ENCODE measurements around the gene C19orf81. TPM values are rescaled to one million over a fixed set of nuclear protein-coding genes. Genes with fewer than 3 reads are reported as not detected.

Gene C19orf81
- total and polyA plus RNA-seq, 2 of the 8 experiments (the other 6 are each of a cell fraction or from before 2014, with no cell fraction given), result 11.7 to 13.0 TPM

DNA sequence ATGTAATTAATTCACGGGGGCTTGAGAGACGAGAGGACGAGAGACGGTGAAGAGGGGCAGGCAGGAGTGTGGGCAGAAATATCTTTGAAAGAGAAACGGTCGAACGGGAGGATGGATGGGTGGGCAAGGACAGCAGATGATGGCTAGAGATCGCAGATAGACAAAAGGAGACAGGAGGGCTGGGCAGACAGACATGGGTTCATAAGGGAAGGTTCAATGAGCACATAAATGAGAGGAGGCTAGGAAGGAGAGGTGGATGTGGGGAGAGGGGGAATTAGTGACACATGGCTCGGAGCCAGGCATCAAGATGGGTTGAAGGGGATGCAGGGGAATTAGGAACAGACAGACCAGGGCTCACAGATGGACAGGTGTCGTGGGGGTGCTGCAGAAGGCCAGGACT is 10.6 kb upstream of the C19orf81 start:
- Histone ChIP-seq H3K14ac (ENCODE audit: insufficient read length) (no peak overlapping the region), H2BK15ac (ENCODE audit: low read length) (no peak overlapping the region), H3K4me3 (ENCODE audit: extremely low read depth in 1 of 4, insufficient read depth in 2 of 4, low read depth in 3 of 4, low read length in 4 of 4) (peak overlapping the region; percentile 64 to 82 (median 75); a peak in 7 of 8 replicates), H3K79me2 (ENCODE audit: control insufficient read depth in 1 of 2, insufficient read depth in 2 of 2, low read length in 2 of 2) (no peaks in the 10 kb centered on the region), H3K36me3 (ENCODE audit: control insufficient read depth in 2 of 4, insufficient read depth in 4 of 4, low read length in 3 of 4) (no peaks in the 10 kb centered on the region; a peak in 2 of 8 replicates), H4K20me1 (replicated peaks in 1 of 2; ENCODE audit: control insufficient read depth in 1 of 2, insufficient read depth in 2 of 2, low read length in 2 of 2) (peaks cover 0 to 2% of the 10 kb centered on the region in 2 experiments), H2BK12ac (ENCODE audit: low read depth, low read length) (no peak overlapping the region), H3K4me2 (ENCODE audit: insufficient read depth in 1 of 2, low read depth in 2 of 2, low read length in 2 of 2) (peak overlapping the region; percentile 65 to 83), H3K23ac (ENCODE audit: insufficient read length) (no peak overlapping the region), H3K4me1 (replicated peaks in 1 of 4; ENCODE audit: control insufficient read depth in 3 of 4, insufficient read depth in 4 of 4, low read length in 3 of 4) (peaks cover 0 to 4% (median 0%) of the 10 kb centered on the region in 4 experiments; a peak in 2 of 7 replicates), H3K4ac (replicated peaks; ENCODE audit: insufficient read length, low read depth, low read length) (no peak overlapping the region), H2BK20ac (ENCODE audit: low read length) (no peak overlapping the region), H4K5ac (ENCODE audit: insufficient read length, low read depth, low read length) (no peak overlapping the region), H2BK5ac (ENCODE audit: low read depth, low read length) (no peak overlapping the region), H2AK5ac (ENCODE audit: low read depth, low read length) (peak overlapping the region; percentile 28; the same call in 1 of the 2 replicates), H4K91ac (replicated peaks; ENCODE audit: insufficient read length, low read length) (no peak overlapping the region), H3K9ac (replicated peaks in 1 of 4; ENCODE audit: extremely low read depth in 1 of 4, low read depth in 3 of 4, low read length in 3 of 4) (no peak overlapping the region), H3K23me2 (ENCODE audit: low read depth, low read length) (peaks cover 6% of the 10 kb centered on the region; the same call in 1 of the 2 replicates), H3K9me3 (ENCODE audit: insufficient read depth in 2 of 2, low read depth in 1 of 2, low read length in 1 of 2) (peaks cover 16 to 20% of the 10 kb centered on the region in 2 experiments), H4K8ac (ENCODE audit: extremely low read depth, insufficient read depth, low read length) (no peak overlapping the region), H3K27ac (ENCODE audit: low read depth, low read length) (no peak overlapping the region), H3K56ac (replicated peaks; ENCODE audit: insufficient read length, low read depth, low read length) (no peak overlapping the region), H3K27me3 (replicated peaks in 1 of 4; ENCODE audit: control insufficient read depth in 3 of 4, extremely low read depth in 1 of 4, insufficient read depth in 3 of 4, low read length in 3 of 4) (peaks cover 0 to 4% (median under 1%) of the 10 kb centered on the region in 4 experiments; a peak in 3 of 7 replicates), H3K79me1 (ENCODE audit: low read depth, low read length) (no peaks in the 10 kb centered on the region), H2BK120ac (replicated peaks; ENCODE audit: low read depth, low read length) (no peak overlapping the region), H2AFZ (ENCODE audit: low read length) (no peak overlapping the region; the same call in 1 of the 2 replicates), H3K18ac (ENCODE audit: extremely low read depth, low read length) (no peak overlapping the region)
- no peak for TF ChIP-seq KDM4A (IDR thresholded peaks at IDR 0.05; ENCODE audit: low read depth, low read length, severe bottlenecking)
- TF ChIP-seq TAF1 (IDR thresholded peaks at IDR 0.05; ENCODE audit: low read depth, low read length), result no peak
- no peak for FAIRE-seq
- ChIA-PET POLR2A (ENCODE audit: partially characterized antibody) (interaction anchor here (0.6 to 1.0 kb wide), 8 partner anchors 9 to 154 kb away, joined by 3 to 6 read pairs (median 4); partner anchors contain the start of gene C19orf81), CTCF (ENCODE audit: partially characterized antibody) (interaction anchor here (0.6 to 1.5 kb wide), 3 partner anchors 11 to 660 kb away, joined by 3 to 5 read pairs (median 4); no protein-coding TSS in a partner anchor)
- no peak for DNase-seq (ENCODE audit: low read depth in 1 of 2, low spot score in 2 of 2)
- WGBS, 2 experiments (ENCODE audit: extremely low coverage in 1 of 2, insufficient coverage in 1 of 2, insufficient read length in 1 of 2, insufficient replicate concordance in 2 of 2, low coverage in 1 of 2, low lambda C conversion rate in 2 of 2, missing lambda C conversion rate in 1 of 2), result 83% methylated on average over 10 of the region's 10 CpGs; no CpG with 5 or more reads in 1 of the 2 experiments
